DOHH2 (cell line): ENCODE measurements around the gene HBD.

Experiments used
- EZH2phosphoT487 ChIP-seq: fragments of 200-600 bp; sonication (generic); IDR thresholded peaks from 2 replicates; pipeline ENCODE4 v1.6.1; 2017; ENCODE audit warnings: borderline replicate concordance, mild to moderate bottlenecking, antibody characterized with exemption, low read length, moderate library complexity, mixed read lengths
- TF ChIP-seq, protein P1 (sequence below): fragments of 200-600 bp; sonication (generic); IDR thresholded peaks from one replicate; pipeline ENCODE4 v1.5.1; 2014; ENCODE audit warnings: antibody characterized with exemption, mild to moderate bottlenecking, low read depth, low read length; ENCODE audit not compliant: poor library complexity, severe bottlenecking

DNA sequence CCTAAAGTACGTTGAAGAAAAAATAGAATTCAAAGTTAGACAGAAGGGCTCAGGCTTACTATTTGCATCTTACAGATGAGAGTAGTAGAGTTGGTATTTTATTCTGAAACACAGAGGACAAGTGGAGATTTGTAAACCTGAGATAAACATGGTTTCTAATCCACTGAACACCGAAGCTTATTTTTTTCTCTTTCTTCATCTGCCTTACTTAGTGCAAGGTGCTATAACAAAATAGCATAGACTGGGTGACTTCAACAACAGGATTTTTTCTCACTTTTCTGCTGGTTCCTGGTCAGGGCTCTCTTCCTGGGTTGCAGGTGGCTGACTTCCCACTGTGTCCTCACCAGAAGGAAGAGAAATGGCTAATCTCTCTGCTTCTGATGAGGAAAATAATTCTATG lies 17.5 kb upstream of the HBD start:
- TF ChIP-seq, protein P1, sequence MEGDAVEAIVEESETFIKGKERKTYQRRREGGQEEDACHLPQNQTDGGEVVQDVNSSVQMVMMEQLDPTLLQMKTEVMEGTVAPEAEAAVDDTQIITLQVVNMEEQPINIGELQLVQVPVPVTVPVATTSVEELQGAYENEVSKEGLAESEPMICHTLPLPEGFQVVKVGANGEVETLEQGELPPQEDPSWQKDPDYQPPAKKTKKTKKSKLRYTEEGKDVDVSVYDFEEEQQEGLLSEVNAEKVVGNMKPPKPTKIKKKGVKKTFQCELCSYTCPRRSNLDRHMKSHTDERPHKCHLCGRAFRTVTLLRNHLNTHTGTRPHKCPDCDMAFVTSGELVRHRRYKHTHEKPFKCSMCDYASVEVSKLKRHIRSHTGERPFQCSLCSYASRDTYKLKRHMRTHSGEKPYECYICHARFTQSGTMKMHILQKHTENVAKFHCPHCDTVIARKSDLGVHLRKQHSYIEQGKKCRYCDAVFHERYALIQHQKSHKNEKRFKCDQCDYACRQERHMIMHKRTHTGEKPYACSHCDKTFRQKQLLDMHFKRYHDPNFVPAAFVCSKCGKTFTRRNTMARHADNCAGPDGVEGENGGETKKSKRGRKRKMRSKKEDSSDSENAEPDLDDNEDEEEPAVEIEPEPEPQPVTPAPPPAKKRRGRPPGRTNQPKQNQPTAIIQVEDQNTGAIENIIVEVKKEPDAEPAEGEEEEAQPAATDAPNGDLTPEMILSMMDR = no peak
- TF ChIP-seq EZH2phosphoT487 = no peak
